PC-3 (cell line): Measurements from ENCODE around the gene GORASP1. TPM values are rescaled to one million over a fixed set of nuclear protein-coding genes. Genes with fewer than 3 reads are reported as not detected.
"Not testable (repeated sequence)": the region's sequence is repeated elsewhere in the genome, so short reads cannot be mapped to it uniquely, and the experiment has no call there.

Source experiments
- ATAC-seq: fragments of 200-7000 bp; cut with Tn5 transposase; 2 replicates; pipeline ENCODE4 v1.9.1; 2020; ENCODE audit warnings: mild to moderate bottlenecking, moderate library complexity
- BruUV-seq: library from RNA; stranded (reverse); fragments of 400-500 nt; replicated peaks from 2 replicates; lab custom pipeline; 2021; lab: Mats Ljungman, UMichigan
- CTCF ChIA-PET: fragments of 300-600 bp; sonication (Branson Sonifier 250); formaldehyde crosslinking; loops from one replicate; lab custom pipeline; 2022; ENCODE audit warnings: antibody characterized with exemption; lab: Charles Lee
- POLR2A ChIA-PET: fragments of 300-600 bp; sonication (Branson Sonifier 250); formaldehyde crosslinking; loops from one replicate; lab custom pipeline; 2022; ENCODE audit warnings: antibody characterized with exemption; ENCODE audit not compliant: unreplicated experiment; lab: Charles Lee
- DNase-seq: peaks from one replicate; pipeline ENCODE4 v3.0.0-alpha.2; 2015
- H2AFZ ChIP-seq: fragments of 300-600 bp; sonication (generic); 2 replicates; pipeline ENCODE4 v1.6.0; 2016; ENCODE audit warnings: antibody characterized with exemption, low read length
- H3F3A ChIP-seq: fragments of 300-600 bp; sonication (generic); one replicate; pipeline ENCODE4 v1.6.0; 2017; ENCODE audit warnings: antibody characterized with exemption, low read length, control low read depth, mild to moderate bottlenecking; ENCODE audit not compliant: unreplicated experiment
- H3K27ac ChIP-seq: fragments of 300-600 bp; sonication (generic); 2 replicates; pipeline ENCODE4 v1.5.1; 2016; ENCODE audit warnings: mild to moderate bottlenecking, low read length
- H3K27me3 ChIP-seq: fragments of 300-600 bp; sonication (generic); 2 replicates; pipeline ENCODE4 v1.6.1; 2016; ENCODE audit warnings: low read length, mixed read lengths
- H3K36me3 ChIP-seq: fragments of 300-600 bp; sonication (generic); 2 replicates; pipeline ENCODE4 v1.6.1; 2016; ENCODE audit warnings: low read depth, mixed run types, low read length, mixed read lengths
- H3K4me1 ChIP-seq: fragments of 300-600 bp; sonication (generic); 2 replicates; pipeline ENCODE4 v1.5.1; 2016; ENCODE audit warnings: low read length; ENCODE audit not compliant: insufficient read depth
- H3K4me2 ChIP-seq: fragments of 300-600 bp; sonication (generic); 2 replicates; pipeline ENCODE4 v1.6.0; 2016; ENCODE audit warnings: low read length
- H3K4me3 ChIP-seq: fragments of 300-600 bp; sonication (generic); 2 replicates; pipeline ENCODE4 v1.5.1; 2016; ENCODE audit warnings: mild to moderate bottlenecking, low read length, mixed read lengths
- H3K79me2 ChIP-seq: fragments of 300-600 bp; sonication (generic); 2 replicates; pipeline ENCODE4 v1.6.1; 2017; ENCODE audit warnings: low read length, mixed read lengths
- H3K9ac ChIP-seq: fragments of 300-600 bp; sonication (generic); 2 replicates; pipeline ENCODE4 v1.6.0; 2016; ENCODE audit warnings: mild to moderate bottlenecking, low read length
- H3K9me2 ChIP-seq: fragments of 300-600 bp; sonication (generic); replicated peaks from 2 replicates; pipeline ENCODE4 v1.6.1; 2016; ENCODE audit warnings: mixed run types, low read length, mixed read lengths
- H3K9me3 ChIP-seq: fragments of 300-600 bp; sonication (generic); 2 replicates; pipeline ENCODE4 v1.6.1; 2016; ENCODE audit warnings: low read length, mixed read lengths
- H4K20me1 ChIP-seq: fragments of 300-600 bp; sonication (generic); 2 replicates; pipeline ENCODE4 v1.6.1; 2016; ENCODE audit warnings: low read length, mixed read lengths
- EZH2 ChIP-seq: fragments of 300-600 bp; sonication (generic); IDR thresholded peaks from one replicate; pipeline ENCODE4 v1.6.1; 2017; ENCODE audit warnings: antibody characterized with exemption, mild to moderate bottlenecking, low read length; ENCODE audit not compliant: unreplicated experiment
- EZH2phosphoT487 ChIP-seq: fragments of 300-600 bp; sonication (generic); IDR thresholded peaks from 2 replicates; pipeline ENCODE4 v1.6.1; 2018; ENCODE audit warnings: mild to moderate bottlenecking, antibody characterized with exemption, low read length, borderline replicate concordance
- intact Hi-C: fragments of 100-400 bp; cut with micrococcal nuclease; formaldehyde crosslinking; loops from 2 replicates; pipeline ENCODE4 v1.9.0; 2023
- total RNA-seq: library from RNA; depleted of rRNA; stranded (reverse); fragments of >200 nt; gene quantifications from 2 replicates; pipeline ENCODE4 v1.2.3, GENCODE V29; 2014
- TF ChIP-seq, protein P1 (sequence below): fragments of 300-600 bp; sonication (generic); conservative IDR thresholded peaks from 2 replicates; pipeline ENCODE4 v1.5.1; 2017; ENCODE audit warnings: antibody characterized with exemption, low read depth, mild to moderate bottlenecking, low read length

The GORASP1 gene
- total RNA-seq, 1 experiment from 2014 or later, result 47.4 TPM

DNA sequence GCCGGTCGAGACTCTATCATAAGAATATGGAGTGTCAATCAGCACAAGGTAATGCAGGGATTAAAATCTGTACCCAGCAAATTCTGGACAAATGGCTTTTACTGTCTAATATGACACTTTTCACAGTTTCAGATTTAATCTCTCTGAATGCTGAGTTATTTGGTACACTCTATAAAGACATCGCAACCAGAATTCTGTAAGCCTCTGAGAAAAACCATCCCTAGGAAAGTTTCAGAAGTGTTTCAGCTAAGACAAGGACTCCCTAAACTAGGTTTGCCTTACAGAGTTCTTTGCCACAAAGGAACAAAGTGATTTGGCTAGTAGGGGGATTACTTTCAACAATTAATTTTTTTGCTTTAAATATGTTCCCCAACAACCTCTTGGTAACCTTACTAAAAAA lies 44.3 kb downstream of the GORASP1 start:
- CTCF ChIA-PET, result no interaction called here
- intact Hi-C loops, result no loop called here
- H4K20me1 ChIP-seq, result no peaks in the 10 kb centered on the region
- ATAC-seq (no peak), DNase-seq (no peak)
- no peak overlapping the region for H3K27ac ChIP-seq
- POLR2A ChIA-PET, result no interaction called here
- no peak overlapping the region for H3K9ac ChIP-seq
- no peak overlapping the region for H3K4me3 ChIP-seq
- no peaks in the 10 kb centered on the region for H3F3A ChIP-seq
- no peak overlapping the region for H3K4me2 ChIP-seq
- no peak for TF ChIP-seq EZH2
- no peak for TF ChIP-seq EZH2phosphoT487
- TF ChIP-seq, protein P1, sequence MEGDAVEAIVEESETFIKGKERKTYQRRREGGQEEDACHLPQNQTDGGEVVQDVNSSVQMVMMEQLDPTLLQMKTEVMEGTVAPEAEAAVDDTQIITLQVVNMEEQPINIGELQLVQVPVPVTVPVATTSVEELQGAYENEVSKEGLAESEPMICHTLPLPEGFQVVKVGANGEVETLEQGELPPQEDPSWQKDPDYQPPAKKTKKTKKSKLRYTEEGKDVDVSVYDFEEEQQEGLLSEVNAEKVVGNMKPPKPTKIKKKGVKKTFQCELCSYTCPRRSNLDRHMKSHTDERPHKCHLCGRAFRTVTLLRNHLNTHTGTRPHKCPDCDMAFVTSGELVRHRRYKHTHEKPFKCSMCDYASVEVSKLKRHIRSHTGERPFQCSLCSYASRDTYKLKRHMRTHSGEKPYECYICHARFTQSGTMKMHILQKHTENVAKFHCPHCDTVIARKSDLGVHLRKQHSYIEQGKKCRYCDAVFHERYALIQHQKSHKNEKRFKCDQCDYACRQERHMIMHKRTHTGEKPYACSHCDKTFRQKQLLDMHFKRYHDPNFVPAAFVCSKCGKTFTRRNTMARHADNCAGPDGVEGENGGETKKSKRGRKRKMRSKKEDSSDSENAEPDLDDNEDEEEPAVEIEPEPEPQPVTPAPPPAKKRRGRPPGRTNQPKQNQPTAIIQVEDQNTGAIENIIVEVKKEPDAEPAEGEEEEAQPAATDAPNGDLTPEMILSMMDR, result no peak
- H3K9me2 ChIP-seq, result no peaks in the 10 kb centered on the region
- H3K27me3 ChIP-seq, result no peaks in the 10 kb centered on the region
- H3K36me3 ChIP-seq, result peaks cover 5% of the 10 kb centered on the region; the same call in 1 of the 2 replicates
- H2AFZ ChIP-seq, result no peak overlapping the region
- peaks cover 18% of the 10 kb centered on the region for H3K79me2 ChIP-seq
- no TSS peak for BruUV-seq
- H3K9me3 ChIP-seq, result no peaks in the 10 kb centered on the region
- no peaks in the 10 kb centered on the region for H3K4me1 ChIP-seq

DNA sequence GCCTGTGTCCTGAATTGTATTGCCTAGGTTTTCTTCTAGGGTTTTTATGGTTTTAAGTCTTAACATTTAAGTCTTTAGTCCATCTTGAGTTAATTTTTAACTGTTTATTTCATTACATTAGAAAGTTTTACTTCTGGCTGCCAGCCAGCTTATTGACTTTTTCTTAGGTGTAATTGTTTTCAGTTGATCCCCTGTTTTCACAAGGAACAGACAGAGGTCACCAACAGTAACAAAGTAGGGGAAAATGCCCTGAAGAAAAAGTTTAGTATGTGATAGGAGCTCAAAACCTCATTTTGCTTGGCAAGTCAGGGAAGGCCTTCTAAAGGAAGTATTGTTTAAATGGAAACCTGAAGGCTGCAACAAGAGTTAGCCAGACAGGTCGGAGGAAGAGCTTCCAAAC lies 45.2 kb downstream of the GORASP1 start:
- ChIA-PET POLR2A (interaction anchor here (0.6 kb wide), 1 partner anchor 12 kb away, joined by 5 read pairs; no protein-coding TSS in a partner anchor), CTCF (no interaction called here)
- intact Hi-C loops, result no loop called here
- Histone ChIP-seq H3K79me2 (peaks cover 18% of the 10 kb centered on the region), H3K27me3 (no peaks in the 10 kb centered on the region), H3K27ac (no peak overlapping the region), H3K36me3 (peaks cover under 1% of the 10 kb centered on the region; the same call in 1 of the 2 replicates), H3K9me3 (no peaks in the 10 kb centered on the region), H3K9ac (no peak overlapping the region), H4K20me1 (no peaks in the 10 kb centered on the region), H3K4me1 (no peaks in the 10 kb centered on the region), H3F3A (no peaks in the 10 kb centered on the region), H3K4me2 (no peak overlapping the region), H2AFZ (no peak overlapping the region), H3K4me3 (no peak overlapping the region), H3K9me2 (no peaks in the 10 kb centered on the region)
- BruUV-seq, result no TSS peak
- TF ChIP-seq EZH2, result no peak
- TF ChIP-seq, protein P1, result no peak
- DNase-seq (no peak), ATAC-seq (no peak)

DNA sequence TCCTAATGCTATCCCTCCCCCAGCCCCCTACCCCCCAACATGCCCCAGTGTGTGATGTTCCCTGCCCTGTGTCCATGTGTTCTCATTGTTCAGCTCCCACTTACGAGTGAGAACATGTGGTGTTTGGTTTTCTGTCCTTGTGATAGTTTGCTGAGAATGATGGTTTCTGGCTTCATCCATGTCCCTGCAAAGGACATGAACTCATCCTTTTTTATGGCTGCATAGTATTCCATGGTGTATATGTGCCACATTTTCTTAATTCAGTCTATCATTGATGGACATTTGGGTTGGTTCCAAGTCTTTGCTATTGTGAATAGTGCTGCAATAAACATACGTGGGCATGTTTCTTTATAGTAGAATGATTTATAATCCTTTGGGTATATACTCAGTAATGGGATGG lies 46.2 kb downstream of the GORASP1 start:
- ATAC-seq, H3K36me3 ChIP-seq, H3K9me3 ChIP-seq, H3K4me2 ChIP-seq, H3K27ac ChIP-seq, POLR2A ChIA-PET, BruUV-seq, H2AFZ ChIP-seq, intact Hi-C loops, DNase-seq, H4K20me1 ChIP-seq, H3K27me3 ChIP-seq, H3K9ac ChIP-seq, H3K4me3 ChIP-seq, CTCF ChIA-PET, H3F3A ChIP-seq, H3K9me2 ChIP-seq, H3K4me1 ChIP-seq: not testable (repeated sequence)
- H3K79me2 ChIP-seq, result peaks cover 22% of the 10 kb centered on the region
